GM19023 (cell line): ENCODE measurements around the gene PDE9A.

Source experiments
- ATAC-seq: cut with Tn5 transposase; IDR thresholded peaks from one replicate; pipeline ENCODE4 v1.9.1; 2021; ENCODE audit warnings: mild to moderate bottlenecking, moderate library complexity; ENCODE audit not compliant: unreplicated experiment

PDE9A gene

GRCh38 chr21:42670058-42670880, 16.8 kb downstream of the PDE9A start:
- ATAC-seq, result no peak

- ATAC-seq, result no peak
Measured at GRCh38 chr21:42670884-42671283, 17.5 kb downstream of the PDE9A start.

- no peak for ATAC-seq
Measured at GRCh38 chr21:42671778-42672593, 18.6 kb downstream of the PDE9A start.

GRCh38 chr21:42672699-42673458, 19.5 kb downstream of the PDE9A start:
- no peak for ATAC-seq

GRCh38 chr21:42673633-42674328, 20.4 kb downstream of the PDE9A start:
- ATAC-seq, result no peak

- no peak for ATAC-seq
Measured at GRCh38 chr21:42674351-42674940, 21.0 kb downstream of the PDE9A start.

GRCh38 chr21:42675403-42675802, 22.0 kb downstream of the PDE9A start:
- ATAC-seq, result no peak

GRCh38 chr21:42676808-42677207, 23.4 kb downstream of the PDE9A start:
- no peak for ATAC-seq

- ATAC-seq, result no peak
Measured at GRCh38 chr21:42677339-42678321, 24.2 kb downstream of the PDE9A start.

GRCh38 chr21:42678618-42679295, 25.3 kb downstream of the PDE9A start:
- no peak for ATAC-seq

GRCh38 chr21:42679319-42680057, 26.1 kb downstream of the PDE9A start:
- ATAC-seq, result no peak

GRCh38 chr21:42680058-42680330, 26.6 kb downstream of the PDE9A start:
- no peak for ATAC-seq

- ATAC-seq, result no peak
Measured at GRCh38 chr21:42680429-42680828, 27.0 kb downstream of the PDE9A start.

- no peak for ATAC-seq
Measured at GRCh38 chr21:42681296-42682206, 28.1 kb downstream of the PDE9A start.

- ATAC-seq, result no peak
Measured at GRCh38 chr21:42682661-42683210, 29.3 kb downstream of the PDE9A start.

GRCh38 chr21:42683371-42684108, 30.1 kb downstream of the PDE9A start:
- no peak for ATAC-seq
